Lower leg skin (tissue), 4 donors: ENCODE data around the gene KRT9. TPM values are rescaled to one million over a fixed set of nuclear protein-coding genes. Genes with fewer than 3 reads are reported as not detected.

Experiments
- DNase-seq, 2 donors: peaks; one replicate each; pipeline ENCODE4 v3.0.0-alpha.2; 2019; ENCODE audit warnings: low spot score in 2 of 2
- H3K4me3 ChIP-seq: fragments of 200-600 bp; sonication (generic); 2 replicates; pipeline ENCODE4 v1.5.1; 2017; ENCODE audit warnings: mild to moderate bottlenecking, low read depth; ENCODE audit not compliant: poor library complexity, severe bottlenecking
- POLR2A ChIP-seq, 2 donors: fragments of 450-650 bp; IDR thresholded peaks; one replicate each; pipeline ENCODE4 v1.6.1; 2016 to 2017; ENCODE audit warnings: antibody characterized with exemption in 2 of 2, mild to moderate bottlenecking in 1 of 2, moderate library complexity in 1 of 2
- WGBS, 2 donors: methylation state at CpG; one replicate each; pipeline ENCODE4 v1.1.5; 2018; 5-methylcytosine and 5-hydroxymethylcytosine counted together
- intact Hi-C: fragments of 100-400 bp; cut with DNase I; formaldehyde crosslinking; loops from one replicate; pipeline ENCODE4 v1.15.0; 2023; ENCODE audit warnings: low total_unique reads
- total RNA-seq, 4 donors: library from RNA; depleted of rRNA; stranded (reverse); fragments of >200 nt; gene quantifications; one replicate each; pipeline ENCODE4 v1.1.0, GENCODE V29; 2016
- TF ChIP-seq, protein P1 (sequence below), 3 donors: fragments of 450-650 bp; IDR thresholded peaks; one replicate each; pipeline ENCODE4 v1.5.1; 2016; ENCODE audit warnings: antibody characterized with exemption in 3 of 3, mild to moderate bottlenecking in 3 of 3, moderate library complexity in 2 of 3

KRT9 gene
- total RNA-seq, 4 donors from 2014 or later: 0.47 to 1.6 (median 0.91) TPM; not detected in 1

DNA sequence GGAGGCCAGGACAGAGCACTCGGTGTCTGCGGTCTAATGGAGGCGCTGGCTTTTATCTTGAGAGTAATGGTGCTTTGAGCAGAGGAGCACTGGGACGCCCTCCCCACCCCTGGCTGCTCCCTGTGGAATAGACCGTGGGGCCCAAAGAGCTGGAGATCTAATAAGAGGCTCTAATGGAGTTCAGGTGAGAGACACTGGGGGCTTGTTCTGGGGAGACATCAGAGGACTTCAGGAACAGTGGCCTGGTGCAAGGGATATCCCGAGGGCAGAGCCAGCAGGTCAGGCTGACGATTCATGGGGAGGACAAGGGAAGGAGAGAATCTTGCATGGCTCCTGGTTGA, 34.3 kb downstream of the KRT9 start:
- no peak overlapping the region for H3K4me3 ChIP-seq
- DNase-seq: no peak
- 80 to 82% methylated on average over 6 to 7 of the region's 7 CpGs for WGBS, 2 donors
- TF ChIP-seq, protein P1, sequence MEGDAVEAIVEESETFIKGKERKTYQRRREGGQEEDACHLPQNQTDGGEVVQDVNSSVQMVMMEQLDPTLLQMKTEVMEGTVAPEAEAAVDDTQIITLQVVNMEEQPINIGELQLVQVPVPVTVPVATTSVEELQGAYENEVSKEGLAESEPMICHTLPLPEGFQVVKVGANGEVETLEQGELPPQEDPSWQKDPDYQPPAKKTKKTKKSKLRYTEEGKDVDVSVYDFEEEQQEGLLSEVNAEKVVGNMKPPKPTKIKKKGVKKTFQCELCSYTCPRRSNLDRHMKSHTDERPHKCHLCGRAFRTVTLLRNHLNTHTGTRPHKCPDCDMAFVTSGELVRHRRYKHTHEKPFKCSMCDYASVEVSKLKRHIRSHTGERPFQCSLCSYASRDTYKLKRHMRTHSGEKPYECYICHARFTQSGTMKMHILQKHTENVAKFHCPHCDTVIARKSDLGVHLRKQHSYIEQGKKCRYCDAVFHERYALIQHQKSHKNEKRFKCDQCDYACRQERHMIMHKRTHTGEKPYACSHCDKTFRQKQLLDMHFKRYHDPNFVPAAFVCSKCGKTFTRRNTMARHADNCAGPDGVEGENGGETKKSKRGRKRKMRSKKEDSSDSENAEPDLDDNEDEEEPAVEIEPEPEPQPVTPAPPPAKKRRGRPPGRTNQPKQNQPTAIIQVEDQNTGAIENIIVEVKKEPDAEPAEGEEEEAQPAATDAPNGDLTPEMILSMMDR (IDR thresholded peaks at IDR 0.05): no peak
- no peak for TF ChIP-seq POLR2A (IDR thresholded peaks at IDR 0.05)
- intact Hi-C loops: no loop called here

DNA sequence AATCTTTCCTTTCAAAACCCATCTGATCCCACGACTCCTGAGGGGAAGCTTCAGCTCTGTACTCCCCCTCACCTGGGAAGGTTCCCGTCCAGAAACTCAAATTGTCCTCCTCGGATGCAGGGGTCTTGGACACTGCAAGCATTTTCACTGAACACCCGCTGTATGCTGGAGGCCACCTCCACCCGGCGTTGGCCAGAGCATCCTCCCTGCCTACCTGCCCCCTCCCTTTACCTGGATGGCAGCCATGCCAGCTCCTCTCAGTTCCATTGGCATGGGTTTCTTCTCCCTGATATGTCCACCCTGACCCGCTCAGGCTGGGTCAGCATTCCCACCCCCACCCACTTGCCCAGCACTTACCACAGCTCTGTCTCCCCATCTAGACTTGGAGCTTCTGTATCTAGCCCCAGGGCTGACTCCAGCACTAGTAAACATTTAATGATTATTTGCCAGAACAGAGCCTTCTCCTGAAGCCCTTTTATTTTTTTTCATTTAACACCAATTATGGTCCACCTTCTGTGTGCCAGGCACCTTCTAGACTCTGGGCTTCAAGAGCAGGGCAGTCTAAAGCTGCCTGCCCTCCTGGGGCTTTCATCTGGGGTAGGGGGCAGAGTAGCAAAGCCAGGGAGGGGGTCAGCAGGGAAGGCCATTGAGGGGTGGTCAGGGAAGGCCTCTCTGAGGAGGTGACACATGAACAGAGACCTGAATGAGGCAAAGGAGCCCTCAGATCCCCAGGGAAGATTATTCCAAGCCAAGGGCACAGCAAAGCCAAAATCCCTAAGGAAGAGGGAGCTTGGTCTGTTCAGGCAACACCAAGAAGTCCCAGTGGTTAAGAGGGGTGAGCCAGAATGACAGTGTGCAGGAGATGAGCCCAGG, 34.9 kb downstream of the KRT9 start:
- TF ChIP-seq, protein P1 (IDR thresholded peaks at IDR 0.05): no peak
- no peak for TF ChIP-seq POLR2A (IDR thresholded peaks at IDR 0.05)
- no peak overlapping the region for H3K4me3 ChIP-seq
- intact Hi-C loops: no loop called here
- DNase-seq: no peak
- 78 to 85% methylated on average over 7 of the region's 7 CpGs for WGBS, 2 donors

DNA sequence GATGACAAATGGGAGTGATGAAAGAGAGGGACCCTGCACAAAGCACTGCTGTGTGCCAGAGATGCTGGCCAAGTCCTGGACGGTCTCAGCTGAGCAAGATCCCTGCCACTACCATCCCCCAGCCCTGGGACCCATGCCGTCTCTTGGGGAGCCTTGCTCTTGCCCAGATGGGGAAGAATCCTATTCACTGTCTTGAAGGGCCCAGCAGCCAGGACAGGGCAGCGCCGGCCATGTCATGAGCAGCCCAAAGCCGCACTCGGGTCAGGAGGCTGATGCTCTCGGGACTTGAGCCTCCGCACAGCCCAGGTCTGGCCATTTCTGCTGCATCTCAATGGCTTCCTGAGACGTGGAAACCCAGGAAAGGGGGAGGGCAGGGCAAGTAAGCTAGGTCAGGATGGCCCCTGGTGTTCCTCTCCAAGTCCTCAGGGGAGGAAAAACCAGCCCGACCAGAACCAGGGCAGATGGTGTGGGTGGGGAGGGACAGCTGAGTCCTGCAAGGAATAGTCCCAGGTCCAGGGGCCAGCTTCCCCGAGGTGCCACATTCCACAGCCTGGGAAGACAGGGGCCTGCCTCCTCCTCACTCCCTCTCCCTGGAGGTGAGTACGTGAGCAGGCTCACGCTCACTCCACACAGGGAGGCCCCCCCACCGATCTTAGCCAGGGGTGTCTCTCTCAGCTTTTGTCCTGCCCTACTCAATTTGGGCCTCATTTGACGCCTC, 35.9 kb downstream of the KRT9 start:
- TF ChIP-seq, protein P1 (IDR thresholded peaks at IDR 0.05): no peak
- TF ChIP-seq POLR2A (IDR thresholded peaks at IDR 0.05): no peak
- intact Hi-C loops: no loop called here
- no peak for DNase-seq
- 37 to 53% methylated on average over 9 to 13 of the region's 15 CpGs for WGBS, 2 donors
- no peak overlapping the region for H3K4me3 ChIP-seq

DNA sequence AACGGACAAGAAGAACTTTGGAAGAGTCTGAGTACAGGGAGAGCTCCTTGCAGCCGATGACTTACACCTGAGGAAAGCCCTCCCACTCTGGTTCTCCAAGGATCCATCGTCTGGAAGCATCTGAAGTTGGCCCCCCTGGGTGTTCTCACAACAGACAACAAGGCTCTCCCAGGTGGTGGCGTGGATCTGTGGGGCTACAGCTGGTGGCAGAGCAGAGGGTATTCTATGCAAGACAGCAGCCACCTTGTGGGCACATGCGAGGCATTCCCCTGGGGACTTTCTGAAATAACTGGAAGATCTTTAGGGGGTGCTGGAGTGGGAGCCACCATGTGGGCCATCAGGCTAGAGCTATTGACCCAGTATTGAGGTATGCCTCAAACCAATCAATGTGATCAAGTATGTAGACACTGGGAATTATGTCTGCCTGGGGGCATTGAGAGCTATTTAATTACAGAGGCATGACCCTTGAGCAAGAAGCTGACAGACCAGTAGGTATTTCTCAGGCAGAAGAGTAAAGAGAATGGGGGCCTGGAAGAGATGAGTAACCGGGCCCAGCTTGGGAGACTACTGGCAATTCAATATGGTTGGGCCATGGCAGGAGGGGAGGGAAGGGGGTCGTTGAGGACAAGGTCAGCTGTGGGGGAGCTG, 36.8 kb downstream of the KRT9 start:
- H3K4me3 ChIP-seq: no peak overlapping the region
- WGBS, 2 donors: 67 to 77% methylated on average over 7 of the region's 7 CpGs
- TF ChIP-seq, protein P1 (IDR thresholded peaks at IDR 0.05): no peak
- TF ChIP-seq POLR2A (IDR thresholded peaks at IDR 0.05): no peak
- DNase-seq: no peak
- intact Hi-C loops: no loop called here

DNA sequence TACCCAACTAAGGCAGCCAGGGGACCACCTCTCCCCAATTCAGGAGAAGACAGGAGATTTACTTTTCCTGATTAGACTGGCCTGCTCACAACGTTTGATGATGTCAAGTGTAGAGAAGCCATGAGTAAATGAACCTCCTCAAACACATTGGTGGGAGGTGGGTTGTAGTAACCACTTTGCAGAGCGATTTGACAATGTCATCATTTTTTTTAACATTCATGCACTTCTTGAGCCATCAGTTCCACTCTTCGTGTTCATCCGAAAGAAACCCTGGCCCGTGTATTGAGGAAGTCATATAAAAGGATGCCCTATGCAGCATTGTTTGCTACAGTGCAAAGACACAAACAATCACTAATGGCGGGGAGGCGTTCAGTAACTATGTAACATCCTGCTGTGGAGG, 38.2 kb downstream of the KRT9 start:
- no peak overlapping the region for H3K4me3 ChIP-seq
- WGBS, 2 donors: 84 to 85% methylated on average over 7 of the region's 7 CpGs
- no peak for DNase-seq
- intact Hi-C loops: no loop called here
- TF ChIP-seq, protein P1 (IDR thresholded peaks at IDR 0.05): no peak
- TF ChIP-seq POLR2A (IDR thresholded peaks at IDR 0.05): no peak
